Thyroid gland (tissue), 4 donors: Measurements from ENCODE around the gene KIF1B. TPM values are rescaled to one million over a fixed set of nuclear protein-coding genes. Genes with fewer than 3 reads are reported as not detected.
"Not testable (repeated sequence)": the region's sequence is repeated elsewhere in the genome, so short reads cannot be mapped to it uniquely, and the experiment has no call there.

ENCODE experiments used
- DNase-seq, 2 donors: peaks; one replicate each; pipeline ENCODE4 v3.0.0-alpha.2; 2019
- H3K27ac ChIP-seq, 3 donors: fragments of 200-600 bp; sonication (generic); 1 replicate in 2 of 3; 2 replicates in 1 of 3; pipeline ENCODE4 v1.5.1; 2016 to 2019; ENCODE audit warnings: mild to moderate bottlenecking in 1 of 3, moderate library complexity in 1 of 3
- H3K27me3 ChIP-seq: fragments of 200-600 bp; sonication (generic); one replicate; pipeline ENCODE4 v1.5.1; 2019
- H3K36me3 ChIP-seq, 2 donors: fragments of 200-600 bp; sonication (generic); one replicate each; pipeline ENCODE4 v1.5.1; 2016 to 2019
- H3K4me1 ChIP-seq, 2 donors: fragments of 200-600 bp; sonication (generic); one replicate each; pipeline ENCODE4 v1.5.1; 2017 to 2019
- H3K4me3 ChIP-seq, 3 donors: fragments of 200-600 bp; sonication (generic); replicated peaks in 1 of 3; 1 replicate in 2 of 3; 2 replicates in 1 of 3; pipeline ENCODE4 v1.5.1; 2016; ENCODE audit warnings: mild to moderate bottlenecking in 1 of 3
- H3K9me3 ChIP-seq: fragments of 200-600 bp; sonication (generic); one replicate; pipeline ENCODE4 v1.5.1; 2017
- CTCF ChIP-seq, 6 experiments: fragments of 200-600 bp in 3 of 6; fragments of 450-650 bp in 3 of 6; sonication (generic) in 3 of 6; IDR thresholded peaks; one replicate each; pipeline ENCODE4 v1.5.1; 2016 to 2019; ENCODE audit warnings: antibody characterized with exemption in 6 of 6, mild to moderate bottlenecking in 2 of 6, inconsistent platforms in 1 of 6, moderate library complexity in 1 of 6
- POLR2A ChIP-seq, 2 donors: fragments of 450-650 bp; IDR thresholded peaks; one replicate each; pipeline ENCODE4 v1.6.1; 2017; ENCODE audit warnings: antibody characterized with exemption in 2 of 2, mild to moderate bottlenecking in 2 of 2, moderate library complexity in 1 of 2
- WGBS, 2 donors: methylation state at CpG; one replicate each; pipeline ENCODE4 v1.1.5; 2017; 5-methylcytosine and 5-hydroxymethylcytosine counted together
- intact Hi-C: fragments of 100-400 bp; cut with DNase I; formaldehyde crosslinking; loops from one replicate; pipeline ENCODE4 v1.15.1; 2023
- total RNA-seq, 4 donors: library from RNA; depleted of rRNA; stranded (reverse); fragments of >200 nt; gene quantifications; one replicate each; pipeline ENCODE4 v1.2.3, GENCODE V29; 2016

KIF1B gene
- total RNA-seq, 4 donors from 2014 or later: 51.7 to 70.5 (median 53.5) TPM

- H3K9me3 ChIP-seq: no peaks in the 10 kb centered on the region
- TF ChIP-seq POLR2A (IDR thresholded peaks at IDR 0.05): no peak
- TF ChIP-seq CTCF (IDR thresholded peaks at IDR 0.05): no peak
- DNase-seq: no peak
- H3K4me3 ChIP-seq: no peak overlapping the region
- peaks cover 20 to 43% of the 10 kb centered on the region in 2 donors for H3K36me3 ChIP-seq
- 97 to 98% methylated on average over 10 of the region's 10 CpGs for WGBS, 2 donors
- intact Hi-C loops: no loop called here
- H3K27ac ChIP-seq: no peak overlapping the region
- H3K4me1 ChIP-seq: no peaks in the 10 kb centered on the region
- no peaks in the 10 kb centered on the region for H3K27me3 ChIP-seq
Observed at GRCh38 chr1:10361515-10361914, 151.1 kb downstream of the KIF1B start.

- H3K27ac ChIP-seq: no peak overlapping the region
- no peaks in the 10 kb centered on the region for H3K27me3 ChIP-seq
- peaks cover 46 to 48% of the 10 kb centered on the region in 2 donors for H3K36me3 ChIP-seq
- H3K9me3 ChIP-seq: no peaks in the 10 kb centered on the region
- no peak for DNase-seq
- intact Hi-C loops: no loop called here
- 89 to 90% methylated on average over 6 of the region's 6 CpGs for WGBS, 2 donors
- H3K4me3 ChIP-seq: no peak overlapping the region
- TF ChIP-seq POLR2A (IDR thresholded peaks at IDR 0.05) (no peak), CTCF (IDR thresholded peaks at IDR 0.05) (no peak)
- H3K4me1 ChIP-seq: no peaks in the 10 kb centered on the region
Observed at GRCh38 chr1:10368194-10368593, 157.8 kb downstream of the KIF1B start.

- TF ChIP-seq CTCF (IDR thresholded peaks at IDR 0.05) (no peak), POLR2A (IDR thresholded peaks at IDR 0.05) (no peak)
- Histone ChIP-seq H3K9me3 (no peaks in the 10 kb centered on the region), H3K4me1 (peaks cover 0 to 3% of the 10 kb centered on the region in 2 donors), H3K27me3 (no peaks in the 10 kb centered on the region), H3K4me3 (no peak overlapping the region), H3K36me3 (peaks cover 44 to 46% of the 10 kb centered on the region in 2 donors), H3K27ac (no peak overlapping the region)
- intact Hi-C loops: no loop called here
- no peak for DNase-seq
- WGBS, 2 donors: 94 to 95% methylated on average over 8 of the region's 8 CpGs
Observed at GRCh38 chr1:10374442-10374860, 164.1 kb downstream of the KIF1B start.

GRCh38 chr1:10377365-10378029, 167.1 kb downstream of the KIF1B start:
- 34 to 52% methylated on average over 14 of the region's 14 CpGs for WGBS, 2 donors
- intact Hi-C loops: loop anchor here (5.0 kb wide), 1 partner anchor 50 kb away; no protein-coding TSS in a partner anchor
- peaks cover 13 to 25% of the 10 kb centered on the region in 2 donors for H3K4me1 ChIP-seq
- DNase-seq: peak; percentile 74 to 75
- TF ChIP-seq CTCF (IDR thresholded peaks at IDR 0.05): peak; percentile 39 to 89 (median 80)
- H3K4me3 ChIP-seq, H3K9me3 ChIP-seq, H3K27me3 ChIP-seq: not testable (repeated sequence)
- peak overlapping the region; percentile 22 to 56 (median 31) for H3K27ac ChIP-seq
- peaks cover 27 to 30% of the 10 kb centered on the region in 2 donors for H3K36me3 ChIP-seq

- TF ChIP-seq POLR2A (IDR thresholded peaks at IDR 0.05): no peak
- Histone ChIP-seq H3K27me3 (no peaks in the 10 kb centered on the region), H3K36me3 (peaks cover 27 to 30% of the 10 kb centered on the region in 2 donors), H3K4me3 (no peak overlapping the region), H3K4me1 (peaks cover 13 to 26% of the 10 kb centered on the region in 2 donors), H3K27ac (peak overlapping the region in 2 of 3 donors; percentile 31 to 73), H3K9me3 (no peaks in the 10 kb centered on the region)
- 93% methylated on average over 15 of the region's 15 CpGs for WGBS, 2 donors
- intact Hi-C loops: loop anchor here (5.0 kb wide), 1 partner anchor 49 kb away; no protein-coding TSS in a partner anchor
- DNase-seq: no peak
Observed at GRCh38 chr1:10378081-10378841, 167.9 kb downstream of the KIF1B start.
